HEK293 (cell line): ENCODE results near the gene PDGFD.

ENCODE experiments used
- CTCF ChIA-PET: fragments of 350-600 bp; formaldehyde crosslinking; extraction: SDS; loops from one replicate; lab custom pipeline; 2021; ENCODE audit warnings: antibody characterized with exemption; lab: Yijun Ruan, JAX
- POLR2A ChIA-PET: fragments of 300-600 bp; formaldehyde crosslinking; extraction: SDS; loops from one replicate; lab custom pipeline; 2020; ENCODE audit warnings: antibody characterized with exemption, inconsistent platforms; lab: Yijun Ruan, JAX
- H3K27ac ChIP-seq: fragments of 200-500 bp; sonication (Bioruptor generic); 2 replicates; pipeline ENCODE4 v1.5.1; 2014; ENCODE audit warnings: low read depth, low read length, control low read depth, inconsistent platforms; ENCODE audit errors: extremely low read depth
- H3K36me3 ChIP-seq, 2 experiments: fragments of 200-500 bp in 1 of 2; sonication (Bioruptor generic) in 1 of 2; 1 replicate in 1 of 2; 2 replicates in 1 of 2; pipeline ENCODE4 v1.5.1; 2014 to 2017; ENCODE audit warnings: inconsistent platforms in 2 of 2, low read length in 2 of 2; ENCODE audit not compliant: control insufficient read depth in 2 of 2, insufficient read depth in 1 of 2
- H3K4me1 ChIP-seq: fragments of 200-500 bp; sonication (Bioruptor generic); 2 replicates; pipeline ENCODE4 v1.5.1; 2014; ENCODE audit warnings: mild to moderate bottlenecking, low read length, inconsistent platforms; ENCODE audit not compliant: control insufficient read depth, insufficient read depth
- H3K4me3 ChIP-seq: 2 replicates; pipeline ENCODE4 v1.5.1; 2011; ENCODE audit warnings: low read depth, mild to moderate bottlenecking, control low read depth, low read length, moderate library complexity
- H3K9me3 ChIP-seq: fragments of 200-500 bp; sonication (Bioruptor generic); 2 replicates; pipeline ENCODE4 v1.5.1; 2014; ENCODE audit warnings: low read depth, low read length, inconsistent platforms; ENCODE audit not compliant: control insufficient read depth, insufficient read depth
- AEBP2 ChIP-seq: fragments of 450-650 bp; formaldehyde crosslinking; IDR thresholded peaks from 2 replicates; pipeline ENCODE4 v1.5.1; 2016; ENCODE audit warnings: missing biosample characterization, missing genetic modification characterization, borderline replicate concordance
- GLI4 ChIP-seq: fragments of 450-650 bp; formaldehyde crosslinking; IDR thresholded peaks from 2 replicates; pipeline ENCODE4 v1.5.1; 2016; ENCODE audit warnings: missing biosample characterization, missing genetic modification characterization
- KLF8 ChIP-seq: fragments of 450-650 bp; formaldehyde crosslinking; IDR thresholded peaks from 2 replicates; pipeline ENCODE4 v1.5.1; 2016; ENCODE audit warnings: missing biosample characterization, missing genetic modification characterization
- SP2 ChIP-seq: fragments of 450-650 bp; formaldehyde crosslinking; IDR thresholded peaks from 2 replicates; pipeline ENCODE4 v1.5.1; 2016; ENCODE audit warnings: missing biosample characterization, missing genetic modification characterization
- ZBTB49 ChIP-seq: fragments of 450-650 bp; formaldehyde crosslinking; IDR thresholded peaks from 2 replicates; pipeline ENCODE4 v1.5.1; 2016; ENCODE audit warnings: missing biosample characterization, missing genetic modification characterization, low read depth
- ZEB2 ChIP-seq: fragments of 450-650 bp; formaldehyde crosslinking; IDR thresholded peaks from 2 replicates; pipeline ENCODE4 v1.5.1; 2016; ENCODE audit warnings: missing biosample characterization, missing genetic modification characterization
- ZNF121 ChIP-seq: fragments of 450-650 bp; formaldehyde crosslinking; IDR thresholded peaks from 2 replicates; pipeline ENCODE4 v1.5.1; 2016; ENCODE audit warnings: missing biosample characterization, missing genetic modification characterization
- ZNF175 ChIP-seq: fragments of 450-650 bp; formaldehyde crosslinking; IDR thresholded peaks from 2 replicates; pipeline ENCODE4 v1.5.1; 2016; ENCODE audit warnings: missing biosample characterization, missing genetic modification characterization
- ZNF19 ChIP-seq: fragments of 450-650 bp; formaldehyde crosslinking; IDR thresholded peaks from 2 replicates; pipeline ENCODE4; 2016; ENCODE audit warnings: missing biosample characterization, missing genetic modification characterization, low read depth
- ZNF211 ChIP-seq: fragments of 450-650 bp; formaldehyde crosslinking; IDR thresholded peaks from 2 replicates; pipeline ENCODE4 v1.5.1; 2016; ENCODE audit warnings: low read depth, missing biosample characterization, missing genetic modification characterization
- ZNF513 ChIP-seq: fragments of 450-650 bp; IDR thresholded peaks from 2 replicates; pipeline ENCODE4 v1.5.1; 2018; ENCODE audit warnings: missing biosample characterization, missing genetic modification characterization
- ZSCAN18 ChIP-seq: fragments of 450-650 bp; formaldehyde crosslinking; IDR thresholded peaks from 2 replicates; pipeline ENCODE4 v1.5.1; 2016; ENCODE audit warnings: missing biosample characterization, missing genetic modification characterization
- ZSCAN30 ChIP-seq: fragments of 450-650 bp; IDR thresholded peaks from 2 replicates; pipeline ENCODE4 v1.5.1; 2018; ENCODE audit warnings: missing biosample characterization, mild to moderate bottlenecking, missing genetic modification characterization, moderate library complexity

The PDGFD gene

GRCh38 chr11:103871923-103872551 is 291.9 kb downstream of the PDGFD start:
- TF ChIP-seq ZBTB49 (tag by site-specific recombination) (no peak), ZNF175 (no peak), KLF8 (no peak), ZNF19 (tag by site-specific recombination) (no peak)
- Histone ChIP-seq H3K4me1 (no peaks in the 10 kb centered on the region), H3K27ac (no peak overlapping the region), H3K9me3 (no peaks in the 10 kb centered on the region), H3K4me3 (no peak overlapping the region), H3K36me3 (no peaks in the 10 kb centered on the region)
- POLR2A ChIA-PET = no interaction called here
- CTCF ChIA-PET = no interaction called here

GRCh38 chr11:103870821-103871309 is 293.1 kb downstream of the PDGFD start:
- ChIA-PET POLR2A (no interaction called here), CTCF (no interaction called here)
- no peaks in the 10 kb centered on the region for H3K36me3 ChIP-seq
- H3K4me1 ChIP-seq = no peaks in the 10 kb centered on the region
- TF ChIP-seq ZEB2 (no peak), GLI4 (tag by site-specific recombination) (no peak), ZSCAN18 (no peak)
- no peak overlapping the region for H3K27ac ChIP-seq
- H3K4me3 ChIP-seq = no peak overlapping the region
- H3K9me3 ChIP-seq = no peaks in the 10 kb centered on the region

- Histone ChIP-seq H3K4me1 (no peaks in the 10 kb centered on the region), H3K9me3 (no peaks in the 10 kb centered on the region), H3K36me3 (no peaks in the 10 kb centered on the region), H3K27ac (no peak overlapping the region), H3K4me3 (no peak overlapping the region)
- CTCF ChIA-PET = no interaction called here
- TF ChIP-seq ZNF513 (tag by site-specific recombination) = no peak
- TF ChIP-seq ZSCAN30 = no peak
- TF ChIP-seq SP2 (tag by site-specific recombination) = no peak
- no peak for TF ChIP-seq ZNF211 (tag by site-specific recombination)
- TF ChIP-seq ZNF121 (tag by site-specific recombination) = no peak
- no peak for TF ChIP-seq AEBP2 (tag by site-specific recombination)
- POLR2A ChIA-PET = no interaction called here
Observed at GRCh38 chr11:103867481-103867880, 296.5 kb downstream of the PDGFD start.
